K562 (cell line): ENCODE data around the gene FBXL22. TPM values are rescaled to one million over a fixed set of nuclear protein-coding genes. Genes with fewer than 3 reads are reported as not detected.

ENCODE experiments used
- ATAC-seq: fragments of 200-7000 bp; cut with Tn5 transposase; 3 replicates; pipeline ENCODE4 v1.9.1; 2020; ENCODE audit warnings: moderate library complexity
- BruUV-seq: library from RNA; stranded (reverse); fragments of 400-500 nt; replicated peaks from 2 replicates; lab custom pipeline; 2021; lab: Mats Ljungman, UMichigan
- CTCF ChIA-PET: fragments of 300-600 bp; formaldehyde crosslinking; extraction: SDS; loops from one replicate; lab custom pipeline; 2021; ENCODE audit warnings: low intra/inter-chr PET ratio; lab: Yijun Ruan, JAX
- POLR2A ChIA-PET: fragments of 300-600, 350-650 bp; sonication (Branson Sonifier 250); formaldehyde crosslinking; extraction: SDS; loops from one replicate; lab custom pipeline; 2021; ENCODE audit warnings: antibody characterized with exemption, inconsistent platforms; lab: Yijun Ruan, JAX
- DNase-seq, 4 experiments: peaks; one replicate each; pipeline versions ENCODE4 v3.0.0 to v3.0.0-alpha.2; 2011 to 2018; ENCODE audit warnings: low spot score in 3 of 4, mixed read lengths in 3 of 4; ENCODE audit errors: extremely low read depth in 1 of 4
- FAIRE-seq: peaks from 2 replicates; lab custom pipeline; 2011; peaks lifted over from hg19 to GRCh38; lab: Jason Lieb, UNC
- H2AFZ ChIP-seq: 2 replicates; pipeline ENCODE4 v1.6.0; 2011; ENCODE audit warnings: low read depth, low read length, control low read depth, inconsistent platforms
- H3K27ac ChIP-seq: fragments of 200-600 bp; 3 replicates; pipeline ENCODE4 v1.8.0; 2011; ENCODE audit warnings: low read depth, mild to moderate bottlenecking, control low read depth, inconsistent platforms, low read length, moderate library complexity, mixed read lengths; ENCODE audit errors: extremely low read depth
- H3K27me3 ChIP-seq, 2 experiments: fragments of 300-600 bp in 1 of 2; 2 replicates in 1 of 2; 3 replicates in 1 of 2; pipeline versions ENCODE4 v1.6.0 to v1.8.0; 2011; ENCODE audit warnings: inconsistent platforms in 2 of 2, low read length in 2 of 2, mild to moderate bottlenecking in 1 of 2, mixed read lengths in 1 of 2, moderate library complexity in 1 of 2; ENCODE audit not compliant: control insufficient read depth in 2 of 2, insufficient read depth in 2 of 2
- H3K36me3 ChIP-seq: fragments of 300-600 bp; 3 replicates; pipeline ENCODE4 v1.8.0; 2011; ENCODE audit warnings: mild to moderate bottlenecking, low read length, inconsistent platforms; ENCODE audit not compliant: control insufficient read depth, insufficient read depth
- H3K4me1 ChIP-seq, 2 experiments: fragments of 200-600 bp in 1 of 2; replicated peaks in 1 of 2; 2 replicates in 1 of 2; 3 replicates in 1 of 2; pipeline versions ENCODE4 v1.5.1 to v1.8.0; 2011; ENCODE audit warnings: inconsistent platforms in 2 of 2, low read length in 2 of 2, mild to moderate bottlenecking in 1 of 2, mixed read lengths in 1 of 2, moderate library complexity in 1 of 2; ENCODE audit not compliant: control insufficient read depth in 2 of 2, insufficient read depth in 2 of 2
- H3K4me2 ChIP-seq: 2 replicates; pipeline ENCODE4 v1.6.1; 2011; ENCODE audit warnings: low read length, control low read depth, inconsistent platforms, mixed read lengths; ENCODE audit not compliant: insufficient read depth
- H3K4me3 ChIP-seq: fragments of 200-600 bp; sonication (generic), shearing (Covaris generic); 2 replicates; pipeline ENCODE4 v1.5.1; 2016; ENCODE audit warnings: control low read depth, inconsistent platforms
- H3K79me2 ChIP-seq: fragments of 200-600 bp; 3 replicates; pipeline ENCODE4 v1.8.0; 2011; ENCODE audit warnings: low read length, inconsistent platforms; ENCODE audit not compliant: control insufficient read depth, insufficient read depth
- H3K9ac ChIP-seq, 2 experiments: 2 replicates each; pipeline versions ENCODE4 v1.6.0 to v1.6.1; 2011; ENCODE audit warnings: low read depth in 2 of 2, low read length in 2 of 2, control low read depth in 1 of 2, inconsistent platforms in 1 of 2, mild to moderate bottlenecking in 1 of 2, mixed read lengths in 1 of 2; ENCODE audit not compliant: insufficient read depth in 1 of 2
- H3K9me1 ChIP-seq: one replicate; pipeline ENCODE4 v1.6.0; 2011; ENCODE audit warnings: inconsistent platforms, mild to moderate bottlenecking, low read length, moderate library complexity; ENCODE audit not compliant: control insufficient read depth, insufficient read depth
- H3K9me3 ChIP-seq: replicated peaks from 2 replicates; pipeline ENCODE4 v1.5.1; 2011; ENCODE audit warnings: low read depth, low read length, inconsistent platforms; ENCODE audit not compliant: control insufficient read depth, insufficient read depth
- H4K20me1 ChIP-seq: replicated peaks from 2 replicates; pipeline ENCODE4 v1.6.1; 2011; ENCODE audit warnings: low read length, inconsistent platforms, mixed read lengths; ENCODE audit not compliant: control insufficient read depth, insufficient read depth
- CBFA2T2 ChIP-seq: fragments of 450-650 bp; conservative IDR thresholded peaks from 2 replicates; pipeline ENCODE4 v1.6.1; 2017; ENCODE audit warnings: mild to moderate bottlenecking
- DMBX1 ChIP-seq: fragments of 250-450 bp; sonication (Bioruptor Pico); IDR thresholded peaks from 2 replicates; pipeline ENCODE4 v1.8.0; 2022; ENCODE audit warnings: inconsistent platforms, mild to moderate bottlenecking, moderate library complexity, borderline replicate concordance
- DPF2 ChIP-seq: fragments of 450-650 bp; IDR thresholded peaks from 2 replicates; pipeline ENCODE4 v1.6.1; 2016
- FOXA1 ChIP-seq: fragments of 450-650 bp; IDR thresholded peaks from 2 replicates; pipeline ENCODE4 v1.6.1; 2016; ENCODE audit warnings: mild to moderate bottlenecking, borderline replicate concordance
- GABPB1 ChIP-seq: sonication (generic); formaldehyde crosslinking; IDR thresholded peaks from 2 replicates; pipeline ENCODE4 v1.8.0; 2022; ENCODE audit warnings: mild to moderate bottlenecking, missing genetic modification reagents
- MEF2A ChIP-seq: IDR thresholded peaks from 2 replicates; pipeline ENCODE4 v1.6.1; 2011; ENCODE audit warnings: low read depth, mild to moderate bottlenecking, low read length, moderate library complexity; ENCODE audit not compliant: control insufficient read depth
- STAT5A ChIP-seq: IDR thresholded peaks from 2 replicates; pipeline ENCODE4 v1.6.1; 2012; ENCODE audit warnings: low read length, inconsistent platforms, borderline replicate concordance
- THRB ChIP-seq: fragments of 450-650 bp; formaldehyde crosslinking; conservative IDR thresholded peaks from 2 replicates; pipeline ENCODE4 v1.4.0; 2022; ENCODE audit warnings: mild to moderate bottlenecking, missing genetic modification characterization
- ZBTB34 ChIP-seq: fragments of 250-450 bp; sonication (Bioruptor Pico); IDR thresholded peaks from 2 replicates; pipeline ENCODE4 v1.8.0; 2021; ENCODE audit warnings: mild to moderate bottlenecking, moderate library complexity
- WGBS: fragments of 100-300 bp; shearing (Covaris generic); methylation state at CpG from one replicate; pipeline ENCODE4 v1.1.6; 2016; ENCODE audit warnings: low coverage, mixed read lengths; ENCODE audit not compliant: insufficient coverage; ENCODE audit errors: missing lambda C conversion rate; 5-methylcytosine and 5-hydroxymethylcytosine counted together
- in situ Hi-C: fragments of 300-500 bp; cut with MboI; formaldehyde crosslinking; loops from 4 replicates; pipeline ENCODE4 v1.15.0; 2018; ENCODE audit warnings: inconsistent platforms, mixed read lengths
- intact Hi-C: fragments of 100-400 bp; cut with micrococcal nuclease; formaldehyde crosslinking; loops from 2 replicates; pipeline ENCODE4 v1.14.2; 2022
- polyA plus RNA-seq, 8 experiments: library from polyadenylated mRNA; depleted of rRNA in 4 of 8; stranded (reverse) in 5 of 8; unstranded in 3 of 8; fragments of >200 nt; fragmentation: Nextera tagmentation in 2 of 8; fragmentation: Illumina TruSeq in 1 of 8; extraction: Ambion mirVana in 2 of 8; extraction: Trizol in 1 of 8; gene quantifications; 2 replicates each; pipeline versions ENCODE4 v1.2.1 to v1.2.3, GENCODE V29; 2011 to 2014; ENCODE audit warnings: inconsistent platforms in 1 of 8, missing spikeins in 1 of 8
- total RNA-seq, 7 experiments: library from RNA; depleted of rRNA in 6 of 7; stranded (reverse); fragments of >200 nt in 6 of 7; fragmentation: Illumina TruSeq in 2 of 7; extraction: Trizol in 2 of 7; gene quantifications; 2 replicates each; pipeline versions ENCODE4 v1.2.1 to v1.2.3, GENCODE V29; 2011 to 2021; ENCODE audit warnings: low replicate concordance in 1 of 7

The FBXL22 gene
- total and polyA plus RNA-seq, 9 of the 15 experiments (the other 6 are each of a cell fraction or from before 2014, with no cell fraction given), result not detected

GRCh38 chr15:63602595-63602994 lies 5.4 kb downstream of the FBXL22 start:
- Histone ChIP-seq H3K36me3 (peaks cover 20% of the 10 kb centered on the region; the same call in 2 of the 3 replicates), H3K27me3 (no peaks in the 10 kb centered on the region), H3K79me2 (no peaks in the 10 kb centered on the region), H3K9ac (no peak overlapping the region), H3K4me1 (peaks cover 0 to 14% of the 10 kb centered on the region in 2 experiments; a peak in 2 of 5 replicates), H3K27ac (no peak overlapping the region), H3K9me3 (no peaks in the 10 kb centered on the region), H3K9me1 (no peaks in the 10 kb centered on the region), H4K20me1 (no peaks in the 10 kb centered on the region), H3K4me2 (no peak overlapping the region), H3K4me3 (no peak overlapping the region), H2AFZ (no peak overlapping the region)
- no TSS peak for BruUV-seq
- intact Hi-C loops (no loop called here), in situ Hi-C loops (no loop called here)
- DNase-seq (no peak), ATAC-seq (no peak), FAIRE-seq (no peak)
- ChIA-PET CTCF (no interaction called here), POLR2A (no interaction called here)
- TF ChIP-seq FOXA1 (no peak), ZBTB34 (CRISPR knock-in tag) (no peak), STAT5A (no peak), MEF2A (no peak), CBFA2T2 (no peak), DMBX1 (CRISPR knock-in tag) (no peak), GABPB1 (no peak), DPF2 (no peak), THRB (CRISPR knock-in tag) (no peak)
- 100% methylated on average over 3 of the region's 3 CpGs for WGBS
